ENCODE measurements around the gene GOLGA8K. TPM values are rescaled to one million over a fixed set of nuclear protein-coding genes. Genes with fewer than 3 reads are reported as not detected.
"Not testable (repeated sequence)": the region's sequence is repeated elsewhere in the genome, so short reads cannot be mapped to it uniquely, and the experiment has no call there.

GOLGA8K gene
- total and polyA plus RNA-seq, 2 donors (not counting 3 experiments of a cell fraction or from before 2014, with no cell fraction given) = 0.10 to 3.8 TPM

- dilution Hi-C loops (cut with MboI; ENCODE audit: extremely low pct_ligation_motif_present, low sequenced_read_pairs); H3K4me2 ChIP-seq (ENCODE audit: insufficient read depth, low read length): not testable (repeated sequence)
Observed at GRCh38 chr15:32358462-32358861, 44.6 kb downstream of the GOLGA8K start.

GRCh38 chr15:32356909-32357308 is 46.2 kb downstream of the GOLGA8K start:
- H3K79me2 ChIP-seq (ENCODE audit: control insufficient read depth, insufficient read depth, low read length); H3K36me3 ChIP-seq (ENCODE audit: control insufficient read depth in 2 of 2, extremely low read depth in 1 of 2, insufficient read depth in 2 of 2, low read length in 2 of 2); H3K9me3 ChIP-seq (replicated peaks; ENCODE audit: control insufficient read depth, insufficient read depth, low read length); CTCF ChIA-PET; POLR2A ChIA-PET; H3K4me2 ChIP-seq (ENCODE audit: insufficient read depth, low read length); H3K27ac ChIP-seq (ENCODE audit: insufficient read depth, low read depth, low read length); H3K9me1 ChIP-seq (replicated peaks; ENCODE audit: control insufficient read depth, extremely low read depth, insufficient read depth, low read length); H3K4me3 ChIP-seq (replicated peaks in 1 of 3; ENCODE audit: insufficient read depth in 1 of 3, low read depth in 1 of 3, low read length in 3 of 3); intact Hi-C loops (cut with micrococcal nuclease); dilution Hi-C loops (cut with MboI; ENCODE audit: extremely low pct_ligation_motif_present, low sequenced_read_pairs); H3K27me3 ChIP-seq (ENCODE audit: control insufficient read depth in 2 of 2, insufficient read depth in 2 of 2, low read length in 2 of 2); H2AFZ ChIP-seq (ENCODE audit: low read depth, low read length); DNase-seq (ENCODE audit: low read depth, low spot score); H3K9ac ChIP-seq (replicated peaks; ENCODE audit: extremely low read depth, insufficient read depth, low read length); BruUV-seq (replicated peaks); H4K20me1 ChIP-seq (replicated peaks; ENCODE audit: control insufficient read depth, extremely low read depth, insufficient read depth, low read length); H3K4me1 ChIP-seq (ENCODE audit: control insufficient read depth, extremely low read depth, insufficient read depth, low read length): not testable (repeated sequence)
- FAIRE-seq = peak; percentile 70

More at GRCh38 chr15:32358462-32358861, 44.6 kb downstream of the GOLGA8K start:
- H3K27ac ChIP-seq (ENCODE audit: insufficient read depth, low read depth, low read length); H2AFZ ChIP-seq (ENCODE audit: low read depth, low read length); H3K9ac ChIP-seq (replicated peaks; ENCODE audit: extremely low read depth, insufficient read depth, low read length); DNase-seq (ENCODE audit: low read depth, low spot score); H3K36me3 ChIP-seq (ENCODE audit: control insufficient read depth in 2 of 2, extremely low read depth in 1 of 2, insufficient read depth in 2 of 2, low read length in 2 of 2); BruUV-seq (replicated peaks); H3K79me2 ChIP-seq (ENCODE audit: control insufficient read depth, insufficient read depth, low read length); H3K9me3 ChIP-seq (replicated peaks; ENCODE audit: control insufficient read depth, insufficient read depth, low read length); POLR2A ChIA-PET; CTCF ChIA-PET; H3K27me3 ChIP-seq (ENCODE audit: control insufficient read depth in 2 of 2, insufficient read depth in 2 of 2, low read length in 2 of 2); intact Hi-C loops (cut with micrococcal nuclease); H3K4me3 ChIP-seq (replicated peaks in 1 of 3; ENCODE audit: insufficient read depth in 1 of 3, low read depth in 1 of 3, low read length in 3 of 3); H3K9me1 ChIP-seq (replicated peaks; ENCODE audit: control insufficient read depth, extremely low read depth, insufficient read depth, low read length); H3K4me1 ChIP-seq (ENCODE audit: control insufficient read depth, extremely low read depth, insufficient read depth, low read length); H4K20me1 ChIP-seq (replicated peaks; ENCODE audit: control insufficient read depth, extremely low read depth, insufficient read depth, low read length); FAIRE-seq: not testable (repeated sequence)

GRCh38 chr15:32352748-32353147 is 50.3 kb downstream of the GOLGA8K start:
- POLR2A ChIA-PET; H3K79me2 ChIP-seq (ENCODE audit: control insufficient read depth, insufficient read depth, low read length); BruUV-seq (replicated peaks); H4K20me1 ChIP-seq (replicated peaks; ENCODE audit: control insufficient read depth, extremely low read depth, insufficient read depth, low read length); H3K9ac ChIP-seq (replicated peaks; ENCODE audit: extremely low read depth, insufficient read depth, low read length); H3K9me3 ChIP-seq (replicated peaks; ENCODE audit: control insufficient read depth, insufficient read depth, low read length); CTCF ChIA-PET; dilution Hi-C loops (cut with MboI; ENCODE audit: extremely low pct_ligation_motif_present, low sequenced_read_pairs); intact Hi-C loops (cut with micrococcal nuclease); H3K4me3 ChIP-seq (replicated peaks in 1 of 3; ENCODE audit: insufficient read depth in 1 of 3, low read depth in 1 of 3, low read length in 3 of 3); H3K36me3 ChIP-seq (ENCODE audit: control insufficient read depth in 2 of 2, extremely low read depth in 1 of 2, insufficient read depth in 2 of 2, low read length in 2 of 2); H3K27me3 ChIP-seq (ENCODE audit: control insufficient read depth in 2 of 2, insufficient read depth in 2 of 2, low read length in 2 of 2); H3K4me2 ChIP-seq (ENCODE audit: insufficient read depth, low read length); FAIRE-seq; DNase-seq (ENCODE audit: low read depth, low spot score); H3K9me1 ChIP-seq (replicated peaks; ENCODE audit: control insufficient read depth, extremely low read depth, insufficient read depth, low read length); H3K27ac ChIP-seq (ENCODE audit: insufficient read depth, low read depth, low read length); H3K4me1 ChIP-seq (ENCODE audit: control insufficient read depth, extremely low read depth, insufficient read depth, low read length); H2AFZ ChIP-seq (ENCODE audit: low read depth, low read length): not testable (repeated sequence)

GRCh38 chr15:32350563-32351220 is 52.4 kb downstream of the GOLGA8K start:
- H2AFZ ChIP-seq (ENCODE audit: low read depth, low read length) = not testable (repeated sequence)

More at GRCh38 chr15:32350563-32351220, 52.4 kb downstream of the GOLGA8K start:
- BruUV-seq (replicated peaks); H3K36me3 ChIP-seq (ENCODE audit: control insufficient read depth in 2 of 2, extremely low read depth in 1 of 2, insufficient read depth in 2 of 2, low read length in 2 of 2); dilution Hi-C loops (cut with MboI; ENCODE audit: extremely low pct_ligation_motif_present, low sequenced_read_pairs); H3K27me3 ChIP-seq (ENCODE audit: control insufficient read depth in 2 of 2, insufficient read depth in 2 of 2, low read length in 2 of 2); H3K4me3 ChIP-seq (replicated peaks in 1 of 3; ENCODE audit: insufficient read depth in 1 of 3, low read depth in 1 of 3, low read length in 3 of 3); H3K27ac ChIP-seq (ENCODE audit: insufficient read depth, low read depth, low read length); POLR2A ChIA-PET; DNase-seq (ENCODE audit: low read depth, low spot score); CTCF ChIA-PET; H3K79me2 ChIP-seq (ENCODE audit: control insufficient read depth, insufficient read depth, low read length); H3K4me1 ChIP-seq (ENCODE audit: control insufficient read depth, extremely low read depth, insufficient read depth, low read length); H3K9me1 ChIP-seq (replicated peaks; ENCODE audit: control insufficient read depth, extremely low read depth, insufficient read depth, low read length); H3K9ac ChIP-seq (replicated peaks; ENCODE audit: extremely low read depth, insufficient read depth, low read length); FAIRE-seq; intact Hi-C loops (cut with micrococcal nuclease); H3K4me2 ChIP-seq (ENCODE audit: insufficient read depth, low read length); H4K20me1 ChIP-seq (replicated peaks; ENCODE audit: control insufficient read depth, extremely low read depth, insufficient read depth, low read length); H3K9me3 ChIP-seq (replicated peaks; ENCODE audit: control insufficient read depth, insufficient read depth, low read length): not testable (repeated sequence)

Data from endothelial cell of umbilical vein (primary cell).